WTC11 (cell line): ENCODE measurements around the gene GUCA1A.

Source experiments
- GABPB1 ChIP-seq: sonication (generic); formaldehyde crosslinking; IDR thresholded peaks from 2 replicates; pipeline ENCODE4 v1.8.1; 2023; ENCODE audit warnings: mild to moderate bottlenecking, missing genetic modification reagents
- MYBL2 ChIP-seq: sonication (generic); formaldehyde crosslinking; IDR thresholded peaks from 2 replicates; pipeline ENCODE4 v1.8.1; 2023; ENCODE audit warnings: mild to moderate bottlenecking, moderate library complexity, missing genetic modification reagents
- NFYB ChIP-seq: sonication (generic); formaldehyde crosslinking; conservative IDR thresholded peaks from 2 replicates; pipeline ENCODE4 v1.8.0; 2022; ENCODE audit warnings: low read depth, missing genetic modification reagents
- RELA ChIP-seq: sonication (generic); formaldehyde crosslinking; IDR thresholded peaks from 2 replicates; pipeline ENCODE4 v1.8.1; 2022; ENCODE audit warnings: missing genetic modification reagents, mild to moderate bottlenecking, borderline replicate concordance
- SMAD3 ChIP-seq: sonication (generic); formaldehyde crosslinking; IDR thresholded peaks from 2 replicates; pipeline ENCODE4 v1.8.0; 2022; ENCODE audit warnings: missing genetic modification reagents, mild to moderate bottlenecking, borderline replicate concordance
- TCF7 ChIP-seq: sonication (generic); formaldehyde crosslinking; IDR thresholded peaks from 2 replicates; pipeline ENCODE4 v1.8.0; 2022; ENCODE audit warnings: mild to moderate bottlenecking, low read depth, missing genetic modification reagents, moderate library complexity
- TEAD4 ChIP-seq: sonication (generic); formaldehyde crosslinking; IDR thresholded peaks from 2 replicates; pipeline ENCODE4 v1.8.0; 2022; ENCODE audit warnings: mild to moderate bottlenecking, missing genetic modification reagents
- ZNF138 ChIP-seq: sonication (generic); formaldehyde crosslinking; conservative IDR thresholded peaks from 2 replicates; pipeline ENCODE4 v1.8.1; 2022; ENCODE audit warnings: mild to moderate bottlenecking, moderate library complexity, missing genetic modification reagents
- TF ChIP-seq, protein P1 (sequence below): sonication (generic); formaldehyde crosslinking; IDR thresholded peaks from 2 replicates; pipeline ENCODE4 v1.8.0; 2022; ENCODE audit warnings: mild to moderate bottlenecking, missing genetic modification reagents
- TF ChIP-seq, protein P2 (sequence below): fragments of 200-600 bp; IDR thresholded peaks from 2 replicates; pipeline ENCODE4 v1.8.0; 2022; ENCODE audit warnings: antibody characterized with exemption
- TF ChIP-seq, protein P3 (sequence below): sonication (generic); formaldehyde crosslinking; IDR thresholded peaks from 2 replicates; pipeline ENCODE4 v1.8.0; 2022; ENCODE audit warnings: mild to moderate bottlenecking, missing genetic modification reagents
- TF ChIP-seq, protein P4 (sequence below): sonication (generic); formaldehyde crosslinking; IDR thresholded peaks from 2 replicates; pipeline ENCODE4 v1.8.1; 2023; ENCODE audit warnings: mild to moderate bottlenecking, missing genetic modification reagents
- TF ChIP-seq, protein P5 (sequence below): sonication (generic); formaldehyde crosslinking; conservative IDR thresholded peaks from 2 replicates; pipeline ENCODE4 v1.8.1; 2022; ENCODE audit warnings: mild to moderate bottlenecking, missing genetic modification reagents
- TF ChIP-seq, protein P6 (sequence below): sonication (generic); formaldehyde crosslinking; IDR thresholded peaks from 2 replicates; pipeline ENCODE4 v1.8.1; 2022; ENCODE audit warnings: mild to moderate bottlenecking, missing genetic modification reagents, moderate library complexity, borderline replicate concordance

DNA sequence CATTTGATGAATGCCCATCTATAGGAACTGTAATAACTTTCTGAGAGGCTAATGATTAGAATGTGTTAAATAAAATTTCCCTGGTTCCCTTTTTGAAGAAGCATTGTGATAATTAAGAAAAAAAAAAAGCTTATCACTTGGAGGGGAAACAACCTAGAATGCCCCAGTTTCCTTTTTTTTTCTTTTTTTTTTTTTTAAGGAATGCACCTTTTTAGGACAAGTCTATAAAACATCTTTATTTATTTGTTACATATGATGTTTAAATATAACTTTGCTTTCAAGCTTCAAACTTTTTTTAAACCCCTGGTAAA is 51.8 kb downstream of the GUCA1A start:
- TF ChIP-seq, protein P1, sequence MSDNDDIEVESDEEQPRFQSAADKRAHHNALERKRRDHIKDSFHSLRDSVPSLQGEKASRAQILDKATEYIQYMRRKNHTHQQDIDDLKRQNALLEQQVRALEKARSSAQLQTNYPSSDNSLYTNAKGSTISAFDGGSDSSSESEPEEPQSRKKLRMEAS, result no peak
- TF ChIP-seq, protein P2, sequence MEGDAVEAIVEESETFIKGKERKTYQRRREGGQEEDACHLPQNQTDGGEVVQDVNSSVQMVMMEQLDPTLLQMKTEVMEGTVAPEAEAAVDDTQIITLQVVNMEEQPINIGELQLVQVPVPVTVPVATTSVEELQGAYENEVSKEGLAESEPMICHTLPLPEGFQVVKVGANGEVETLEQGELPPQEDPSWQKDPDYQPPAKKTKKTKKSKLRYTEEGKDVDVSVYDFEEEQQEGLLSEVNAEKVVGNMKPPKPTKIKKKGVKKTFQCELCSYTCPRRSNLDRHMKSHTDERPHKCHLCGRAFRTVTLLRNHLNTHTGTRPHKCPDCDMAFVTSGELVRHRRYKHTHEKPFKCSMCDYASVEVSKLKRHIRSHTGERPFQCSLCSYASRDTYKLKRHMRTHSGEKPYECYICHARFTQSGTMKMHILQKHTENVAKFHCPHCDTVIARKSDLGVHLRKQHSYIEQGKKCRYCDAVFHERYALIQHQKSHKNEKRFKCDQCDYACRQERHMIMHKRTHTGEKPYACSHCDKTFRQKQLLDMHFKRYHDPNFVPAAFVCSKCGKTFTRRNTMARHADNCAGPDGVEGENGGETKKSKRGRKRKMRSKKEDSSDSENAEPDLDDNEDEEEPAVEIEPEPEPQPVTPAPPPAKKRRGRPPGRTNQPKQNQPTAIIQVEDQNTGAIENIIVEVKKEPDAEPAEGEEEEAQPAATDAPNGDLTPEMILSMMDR, result no peak
- TF ChIP-seq, protein P3, sequence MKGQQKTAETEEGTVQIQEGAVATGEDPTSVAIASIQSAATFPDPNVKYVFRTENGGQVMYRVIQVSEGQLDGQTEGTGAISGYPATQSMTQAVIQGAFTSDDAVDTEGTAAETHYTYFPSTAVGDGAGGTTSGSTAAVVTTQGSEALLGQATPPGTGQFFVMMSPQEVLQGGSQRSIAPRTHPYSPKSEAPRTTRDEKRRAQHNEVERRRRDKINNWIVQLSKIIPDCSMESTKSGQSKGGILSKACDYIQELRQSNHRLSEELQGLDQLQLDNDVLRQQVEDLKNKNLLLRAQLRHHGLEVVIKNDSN (CRISPR knock-in tag), result no peak
- TF ChIP-seq TEAD4 (CRISPR knock-in tag) (no peak), SMAD3 (CRISPR knock-in tag) (no peak), NFYB (CRISPR knock-in tag) (no peak), ZNF138 (CRISPR knock-in tag) (no peak), TCF7 (no peak), GABPB1 (CRISPR knock-in tag) (no peak), RELA (CRISPR knock-in tag) (no peak), MYBL2 (CRISPR knock-in tag) (no peak)
- TF ChIP-seq, protein P4, sequence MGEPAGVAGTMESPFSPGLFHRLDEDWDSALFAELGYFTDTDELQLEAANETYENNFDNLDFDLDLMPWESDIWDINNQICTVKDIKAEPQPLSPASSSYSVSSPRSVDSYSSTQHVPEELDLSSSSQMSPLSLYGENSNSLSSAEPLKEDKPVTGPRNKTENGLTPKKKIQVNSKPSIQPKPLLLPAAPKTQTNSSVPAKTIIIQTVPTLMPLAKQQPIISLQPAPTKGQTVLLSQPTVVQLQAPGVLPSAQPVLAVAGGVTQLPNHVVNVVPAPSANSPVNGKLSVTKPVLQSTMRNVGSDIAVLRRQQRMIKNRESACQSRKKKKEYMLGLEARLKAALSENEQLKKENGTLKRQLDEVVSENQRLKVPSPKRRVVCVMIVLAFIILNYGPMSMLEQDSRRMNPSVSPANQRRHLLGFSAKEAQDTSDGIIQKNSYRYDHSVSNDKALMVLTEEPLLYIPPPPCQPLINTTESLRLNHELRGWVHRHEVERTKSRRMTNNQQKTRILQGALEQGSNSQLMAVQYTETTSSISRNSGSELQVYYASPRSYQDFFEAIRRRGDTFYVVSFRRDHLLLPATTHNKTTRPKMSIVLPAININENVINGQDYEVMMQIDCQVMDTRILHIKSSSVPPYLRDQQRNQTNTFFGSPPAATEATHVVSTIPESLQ (CRISPR knock-in tag), result no peak
- TF ChIP-seq, protein P5, sequence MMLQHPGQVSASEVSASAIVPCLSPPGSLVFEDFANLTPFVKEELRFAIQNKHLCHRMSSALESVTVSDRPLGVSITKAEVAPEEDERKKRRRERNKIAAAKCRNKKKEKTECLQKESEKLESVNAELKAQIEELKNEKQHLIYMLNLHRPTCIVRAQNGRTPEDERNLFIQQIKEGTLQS (CRISPR knock-in tag), result no peak
- TF ChIP-seq, protein P6, sequence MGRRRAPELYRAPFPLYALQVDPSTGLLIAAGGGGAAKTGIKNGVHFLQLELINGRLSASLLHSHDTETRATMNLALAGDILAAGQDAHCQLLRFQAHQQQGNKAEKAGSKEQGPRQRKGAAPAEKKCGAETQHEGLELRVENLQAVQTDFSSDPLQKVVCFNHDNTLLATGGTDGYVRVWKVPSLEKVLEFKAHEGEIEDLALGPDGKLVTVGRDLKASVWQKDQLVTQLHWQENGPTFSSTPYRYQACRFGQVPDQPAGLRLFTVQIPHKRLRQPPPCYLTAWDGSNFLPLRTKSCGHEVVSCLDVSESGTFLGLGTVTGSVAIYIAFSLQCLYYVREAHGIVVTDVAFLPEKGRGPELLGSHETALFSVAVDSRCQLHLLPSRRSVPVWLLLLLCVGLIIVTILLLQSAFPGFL (CRISPR knock-in tag), result no peak
